GM23338 (cell line): ENCODE results near the gene MMRN2. TPM values are rescaled to one million over a fixed set of nuclear protein-coding genes. Genes with fewer than 3 reads are reported as not detected.
"Not testable (repeated sequence)": the region's sequence is repeated elsewhere in the genome, so short reads cannot be mapped to it uniquely, and the experiment has no call there.

Experiments
- ATAC-seq: fragments of 200-7000 bp; cut with Tn5 transposase; 3 replicates; pipeline ENCODE4 v1.9.1; 2020
- DNase-seq: peaks from one replicate; pipeline ENCODE4 v3.0.0-alpha.2; 2015; ENCODE audit warnings: low spot score
- H2AFZ ChIP-seq: fragments of 200-600 bp; sonication (generic); 2 replicates; pipeline ENCODE4 v1.8.0; 2016; ENCODE audit warnings: antibody characterized with exemption, mild to moderate bottlenecking, moderate library complexity
- H3F3A ChIP-seq: fragments of 200-600 bp; sonication (generic); replicated peaks from 2 replicates; pipeline ENCODE4 v1.8.0; 2017; ENCODE audit warnings: antibody characterized with exemption, mixed run types, low read depth
- H3K27ac ChIP-seq: fragments of 200-600 bp; sonication (generic); 2 replicates; pipeline ENCODE4 v1.6.1; 2016; ENCODE audit warnings: low read depth
- H3K27me3 ChIP-seq: fragments of 200-600 bp; sonication (generic); 2 replicates; pipeline ENCODE4 v1.8.0; 2016; ENCODE audit warnings: mild to moderate bottlenecking, mixed run types, moderate library complexity; ENCODE audit not compliant: insufficient read depth
- H3K36me3 ChIP-seq: fragments of 200-600 bp; sonication (generic); 2 replicates; pipeline ENCODE4 v1.8.0; 2016; ENCODE audit warnings: mild to moderate bottlenecking; ENCODE audit not compliant: insufficient read depth
- H3K4me1 ChIP-seq: fragments of 200-600 bp; sonication (generic); 2 replicates; pipeline ENCODE4 v1.8.0; 2016; ENCODE audit warnings: mild to moderate bottlenecking, moderate library complexity; ENCODE audit not compliant: insufficient read depth
- H3K4me2 ChIP-seq: fragments of 200-600 bp; sonication (generic); 2 replicates; pipeline ENCODE4 v1.7.1; 2017; ENCODE audit warnings: mixed run types
- H3K4me3 ChIP-seq: fragments of 200-600 bp; sonication (generic); 2 replicates; pipeline ENCODE4 v1.6.1; 2016; ENCODE audit warnings: mixed run types
- H3K79me2 ChIP-seq: fragments of 200-600 bp; sonication (generic); replicated peaks from 2 replicates; pipeline ENCODE4 v1.8.0; 2017; ENCODE audit warnings: mild to moderate bottlenecking; ENCODE audit not compliant: insufficient read depth
- H3K9me2 ChIP-seq: fragments of 200-600 bp; sonication (generic); 2 replicates; pipeline ENCODE4 v1.8.0; 2017; ENCODE audit not compliant: insufficient read depth
- H4K20me1 ChIP-seq: fragments of 200-600 bp; sonication (generic); replicated peaks from 2 replicates; pipeline ENCODE4 v1.8.0; 2017; ENCODE audit warnings: mild to moderate bottlenecking; ENCODE audit not compliant: insufficient read depth
- H3K27ac Mint-ChIP-seq: 2 replicates; pipeline ENCODE4 v1.8.0; 2020; ENCODE audit warnings: inconsistent platforms, mild to moderate bottlenecking, moderate library complexity, mixed read lengths
- H3K27me3 Mint-ChIP-seq: 3 replicates; pipeline ENCODE4 v1.8.0; 2022; ENCODE audit warnings: low read depth, mild to moderate bottlenecking, moderate library complexity, mixed read lengths, inconsistent platforms; ENCODE audit not compliant: insufficient read depth, poor library complexity
- H3K36me3 Mint-ChIP-seq: 3 replicates; pipeline ENCODE4 v1.8.0; 2021; ENCODE audit warnings: low read depth, mild to moderate bottlenecking, inconsistent platforms, moderate library complexity, mixed read lengths
- H3K4me1 Mint-ChIP-seq: 3 replicates; pipeline ENCODE4 v1.8.0; 2020; ENCODE audit warnings: mild to moderate bottlenecking, inconsistent platforms, mixed read lengths
- H3K4me3 Mint-ChIP-seq: 3 replicates; pipeline ENCODE4 v1.8.0; 2021; ENCODE audit warnings: moderate library complexity, mild to moderate bottlenecking, inconsistent platforms, mixed read lengths
- H3K9me3 Mint-ChIP-seq: 3 replicates; pipeline ENCODE4 v1.8.0; 2020; ENCODE audit warnings: moderate library complexity, mild to moderate bottlenecking, inconsistent platforms, mixed read lengths
- CREB1 ChIP-seq: fragments of 250-450 bp; sonication (Bioruptor Pico); IDR thresholded peaks from 2 replicates; pipeline ENCODE4 v1.5.0; 2020; ENCODE audit warnings: low read depth, mild to moderate bottlenecking, moderate library complexity
- CTCF ChIP-seq, 2 experiments: fragments of 200-600 bp in 1 of 2; sonication (generic) in 1 of 2; conservative IDR thresholded peaks; 2 replicates each; pipeline versions ENCODE4 v1.5.1 to v1.6.1; 2016 to 2017; ENCODE audit warnings: antibody characterized with exemption in 2 of 2, low read depth in 2 of 2, mild to moderate bottlenecking in 2 of 2, moderate library complexity in 1 of 2
- ETS1 ChIP-seq: IDR thresholded peaks from 2 replicates; pipeline ENCODE4 v1.6.1; 2016; ENCODE audit warnings: antibody characterized with exemption
- EZH2phosphoT487 ChIP-seq: fragments of 200-600 bp; sonication (generic); IDR thresholded peaks from one replicate; pipeline ENCODE4 v1.8.1; 2018; ENCODE audit warnings: antibody characterized with exemption; ENCODE audit not compliant: unreplicated experiment
- NANOG ChIP-seq: IDR thresholded peaks from 2 replicates; pipeline ENCODE4 v1.6.1; 2016; ENCODE audit warnings: antibody characterized with exemption, borderline replicate concordance
- POLR2AphosphoS5 ChIP-seq: IDR thresholded peaks from 2 replicates; pipeline ENCODE4 v1.6.1; 2016; ENCODE audit warnings: antibody characterized with exemption, low read depth
- REST ChIP-seq: IDR thresholded peaks from one replicate; pipeline ENCODE4 v1.6.1; 2018; ENCODE audit warnings: antibody characterized with exemption; ENCODE audit not compliant: unreplicated experiment
- STAT1 ChIP-seq: IDR thresholded peaks from one replicate; pipeline ENCODE4 v1.6.1; 2016; ENCODE audit warnings: antibody characterized with exemption; ENCODE audit not compliant: unreplicated experiment
- ZNF114 ChIP-seq: fragments of 250-450 bp; sonication (Bioruptor Pico); IDR thresholded peaks from 2 replicates; pipeline ENCODE4 v1.5.0; 2020; ENCODE audit warnings: mild to moderate bottlenecking, moderate library complexity
- polyA plus RNA-seq: library from polyadenylated mRNA; unstranded; fragments of >200 nt; fragmentation: Nextera tagmentation; extraction: Ambion mirVana; gene quantifications from 2 replicates; pipeline ENCODE4 v1.2.1, GENCODE V29; 2016
- total RNA-seq: library from RNA; depleted of rRNA; stranded (reverse); fragments of >200 nt; shearing (Covaris generic); gene quantifications from 2 replicates; pipeline ENCODE4 v1.2.3, GENCODE V29; 2014

Gene MMRN2
- total and polyA plus RNA-seq, 2 experiments from 2014 or later: 0.32 to 2.4 TPM

GRCh38 chr10:87000491-87000890 lies 43.1 kb upstream of the MMRN2 start (continued):
- TF ChIP-seq REST: no peak
- no peak for TF ChIP-seq NANOG
- no peak for TF ChIP-seq EZH2phosphoT487
- no peak for TF ChIP-seq STAT1
- TF ChIP-seq ZNF114 (CRISPR knock-in tag): no peak
- TF ChIP-seq POLR2AphosphoS5: no peak

DNA sequence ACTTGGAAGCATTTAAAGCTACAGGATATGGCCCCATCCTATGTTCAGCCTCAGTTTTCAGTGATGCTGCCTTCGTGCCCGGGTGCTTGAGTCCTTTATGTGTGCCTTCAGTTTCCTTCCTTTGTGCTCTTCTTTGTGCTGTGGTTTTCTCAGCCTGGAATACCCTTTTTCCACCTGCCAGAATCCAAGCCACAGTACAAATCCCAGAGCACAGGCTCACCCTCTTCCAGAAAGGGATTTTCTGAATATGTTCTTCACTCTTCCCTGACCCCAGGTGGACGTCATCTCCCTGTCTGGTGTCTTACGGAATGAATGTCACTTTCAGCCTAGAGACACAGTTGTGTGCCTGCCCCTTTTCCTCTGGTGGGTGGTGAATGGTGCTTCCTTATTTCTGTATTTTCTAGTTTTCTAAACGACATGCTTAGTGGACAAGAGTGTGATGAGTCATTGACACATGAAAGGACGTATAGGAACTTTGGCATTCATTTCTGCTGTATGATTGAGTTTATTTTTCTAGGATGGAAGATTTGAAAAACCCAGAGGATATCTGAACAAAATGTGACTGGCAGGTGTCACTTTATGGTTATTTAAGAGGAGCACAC lies 42.5 kb upstream of the MMRN2 start:
- not testable (repeated sequence) for H3K27ac ChIP-seq, ATAC-seq, DNase-seq, H3K79me2 ChIP-seq, H3K36me3 Mint-ChIP-seq, H3K9me2 ChIP-seq, H3K4me3 ChIP-seq, H3K27me3 ChIP-seq, H3K4me3 Mint-ChIP-seq, H3K36me3 ChIP-seq, H3K27me3 Mint-ChIP-seq, H3K27ac Mint-ChIP-seq, H3K4me2 ChIP-seq, H2AFZ ChIP-seq, H3K4me1 Mint-ChIP-seq, H3K4me1 ChIP-seq, H4K20me1 ChIP-seq, H3K9me3 Mint-ChIP-seq, H3F3A ChIP-seq

GRCh38 chr10:86992929-86993328 lies 35.5 kb upstream of the MMRN2 start:
- Histone ChIP-seq H3F3A (no peaks in the 10 kb centered on the region), H4K20me1 (no peaks in the 10 kb centered on the region), H3K4me1 (no peaks in the 10 kb centered on the region), H3K36me3 (no peaks in the 10 kb centered on the region), H3K27me3 (no peaks in the 10 kb centered on the region), H3K4me2 (no peak overlapping the region), H2AFZ (no peak overlapping the region), H3K9me2 (no peaks in the 10 kb centered on the region), H3K27ac (no peak overlapping the region), H3K4me3 (no peak overlapping the region), H3K79me2 (no peaks in the 10 kb centered on the region)
- Mint-ChIP-seq H3K9me3 (no peaks in the 10 kb centered on the region), H3K27me3 (no peaks in the 10 kb centered on the region), H3K27ac (no peak overlapping the region), H3K36me3 (no peaks in the 10 kb centered on the region), H3K4me3 (no peak overlapping the region), H3K4me1 (peaks cover 6% of the 10 kb centered on the region; the same call in 2 of the 3 replicates)
- DNase-seq (no peak), ATAC-seq (no peak)
- TF ChIP-seq ETS1 (no peak), CTCF (conservative IDR thresholded peaks at IDR 0.05; ENCODE audit: low read depth in 2 of 2) (no peak), STAT1 (no peak), CREB1 (no peak), REST (no peak), NANOG (no peak)
